Thyroid gland (tissue), 4 donors: Measurements from ENCODE around the gene UMODL1.
A peak's percentile ranks its signal among the peaks of the same experiment; 100 is the strongest.

Experiments used
- CTCF ChIP-seq, 6 experiments: fragments of 200-600 bp in 3 of 6; fragments of 450-650 bp in 3 of 6; sonication (generic) in 3 of 6; IDR thresholded peaks; one replicate each; pipeline ENCODE4 v1.5.1; 2016 to 2019; ENCODE audit warnings: antibody characterized with exemption in 6 of 6, mild to moderate bottlenecking in 2 of 6, inconsistent platforms in 1 of 6, moderate library complexity in 1 of 6
- POLR2A ChIP-seq, 2 donors: fragments of 450-650 bp; IDR thresholded peaks; one replicate each; pipeline ENCODE4 v1.6.1; 2017; ENCODE audit warnings: antibody characterized with exemption in 2 of 2, mild to moderate bottlenecking in 2 of 2, moderate library complexity in 1 of 2

GRCh38 chr21:42063571-42064521, 7.3 kb upstream of the UMODL1 start:
- TF ChIP-seq POLR2A (IDR thresholded peaks at IDR 0.05) = no peak
- TF ChIP-seq CTCF (IDR thresholded peaks at IDR 0.05) = peak in 4 of 6 experiments; percentile 25 to 60 (median 40)
